Transverse colon (tissue), 4 donors: ENCODE results near the gene ANO5.

Experiments used
- CTCF ChIP-seq, 5 experiments: fragments of 200-600 bp in 3 of 5; fragments of 450-650 bp in 2 of 5; sonication (generic) in 3 of 5; IDR thresholded peaks; 1 replicate in 2 of 5; 2 replicates in 3 of 5; pipeline ENCODE4 v1.5.1; 2016 to 2017; ENCODE audit warnings: antibody characterized with exemption in 5 of 5, inconsistent platforms in 3 of 5, mild to moderate bottlenecking in 2 of 5, moderate library complexity in 1 of 5
- EP300 ChIP-seq: sonication (generic); formaldehyde crosslinking; IDR thresholded peaks from one replicate; pipeline ENCODE4 v1.6.1; 2017; ENCODE audit warnings: antibody characterized with exemption, low read depth
- POLR2AphosphoS5 ChIP-seq, 3 donors: sonication (generic); formaldehyde crosslinking; IDR thresholded peaks; one replicate each; pipeline ENCODE4 v1.6.1; 2016; ENCODE audit warnings: antibody characterized with exemption in 3 of 3

GRCh38 chr11:22244986-22245592 lies 52.2 kb downstream of the ANO5 start:
- TF ChIP-seq POLR2AphosphoS5 (IDR thresholded peaks at IDR 0.05): no peak
- peak in 4 of 5 experiments; percentile 32 to 60 (median 55) for TF ChIP-seq CTCF (IDR thresholded peaks at IDR 0.05)
- no peak for TF ChIP-seq EP300
